Measurements from ENCODE around the gene NINJ1. TPM values are rescaled to one million over a fixed set of nuclear protein-coding genes. Genes with fewer than 3 reads are reported as not detected.

Gene NINJ1
- polyA plus RNA-seq, 1 of the 3 experiments (the other 2 are of a cell fraction) = 31.7 TPM

- TF ChIP-seq CTCF (IDR thresholded peaks at IDR 0.05) (no peak), EP300 (IDR thresholded peaks at IDR 0.05; ENCODE audit: borderline replicate concordance in 1 of 2, low read depth in 1 of 2, low read length in 1 of 2) (no peak), GATA2 (CRISPR knock-in tag; IDR thresholded peaks at IDR 0.05) (no peak), TCF12 (IDR thresholded peaks at IDR 0.05) (no peak)
Measured at GRCh38 chr9:93077367-93077766, 56.7 kb downstream of the NINJ1 start (continued).

GRCh38 chr9:93076792-93077128, 57.3 kb downstream of the NINJ1 start:
- H3K9ac ChIP-seq = no peak overlapping the region
- H3F3A ChIP-seq (replicated peaks; ENCODE audit: insufficient read depth) = no peaks in the 10 kb centered on the region
- H3K79me2 ChIP-seq (ENCODE audit: insufficient read depth) = no peaks in the 10 kb centered on the region
- no peak overlapping the region for H3K4me3 ChIP-seq (ENCODE audit: low read depth in 2 of 2, low read length in 1 of 2)
- no peaks in the 10 kb centered on the region for H3K9me3 ChIP-seq
- no peak overlapping the region for H3K4me2 ChIP-seq
- no peak for TF ChIP-seq JUND (IDR thresholded peaks at IDR 0.05)
- TF ChIP-seq GATA2 (CRISPR knock-in tag; IDR thresholded peaks at IDR 0.05) = no peak
- TF ChIP-seq POLR2AphosphoS5 (IDR thresholded peaks at IDR 0.05; ENCODE audit: low read depth, low read length) = no peak
- TF ChIP-seq YY1 (IDR thresholded peaks at IDR 0.05; ENCODE audit: low read depth) = no peak
- TF ChIP-seq TEAD4 (IDR thresholded peaks at IDR 0.05; ENCODE audit: borderline replicate concordance, insufficient read depth) = no peak
- TF ChIP-seq TAF1 (IDR thresholded peaks at IDR 0.05; ENCODE audit: borderline replicate concordance, low read depth, low read length) = no peak
- TF ChIP-seq RFX5 (IDR thresholded peaks at IDR 0.05; ENCODE audit: low read length) = no peak
- TF ChIP-seq USF1 (IDR thresholded peaks at IDR 0.05; ENCODE audit: borderline replicate concordance, low read depth) = no peak
- TF ChIP-seq IRF3 (IDR thresholded peaks at IDR 0.05; ENCODE audit: low read depth, low read length) = no peak
- TF ChIP-seq FOXM1 (IDR thresholded peaks at IDR 0.05; ENCODE audit: low read depth) = no peak
- POLR2A ChIA-PET = no interaction called here
- no peaks in the 10 kb centered on the region for H3K36me3 ChIP-seq (replicated peaks in 1 of 2; ENCODE audit: control insufficient read depth in 1 of 2, insufficient read depth in 2 of 2, low read length in 1 of 2)
- WGBS (ENCODE audit: low lambda C conversion rate) = 69% methylated on average over 2 of the region's 2 CpGs
- CTCF ChIA-PET = interaction anchor here (1.4 kb wide), 1 partner anchor 32 kb away, joined by 4 read pairs; no protein-coding TSS in a partner anchor
- no peak overlapping the region for H3K27ac ChIP-seq (ENCODE audit: low read depth in 2 of 2, low read length in 1 of 2)
- no peak for DNase-seq
- no peaks in the 10 kb centered on the region for H3K27me3 ChIP-seq (ENCODE audit: insufficient read depth)
- H4K20me1 ChIP-seq (ENCODE audit: insufficient read depth) = no peaks in the 10 kb centered on the region
- H3K4me1 ChIP-seq (ENCODE audit: control insufficient read depth in 1 of 2, insufficient read depth in 2 of 2, low read depth in 1 of 2, low read length in 1 of 2) = peaks cover 0 to 20% of the 10 kb centered on the region in 2 experiments; a peak in 1 of 4 replicates
- no peaks in the 10 kb centered on the region for H3K9me2 ChIP-seq
- no peak overlapping the region for H2AFZ ChIP-seq (ENCODE audit: low read depth)

Data from SK-N-SH (cell line).